ENCODE measurements around the gene SERPINA6.

- TF ChIP-seq CTCF (IDR thresholded peaks at IDR 0.05) (no peak), POLR2A (IDR thresholded peaks at IDR 0.05) (no peak)
Measured at GRCh38 chr14:94292872-94293577, 30.1 kb downstream of the SERPINA6 start, which contains the start of gene SERPINA10.

Measured in breast epithelium (tissue), 3 donors.